ENCODE measurements around the gene DYNLT1.

The DYNLT1 gene

DNA sequence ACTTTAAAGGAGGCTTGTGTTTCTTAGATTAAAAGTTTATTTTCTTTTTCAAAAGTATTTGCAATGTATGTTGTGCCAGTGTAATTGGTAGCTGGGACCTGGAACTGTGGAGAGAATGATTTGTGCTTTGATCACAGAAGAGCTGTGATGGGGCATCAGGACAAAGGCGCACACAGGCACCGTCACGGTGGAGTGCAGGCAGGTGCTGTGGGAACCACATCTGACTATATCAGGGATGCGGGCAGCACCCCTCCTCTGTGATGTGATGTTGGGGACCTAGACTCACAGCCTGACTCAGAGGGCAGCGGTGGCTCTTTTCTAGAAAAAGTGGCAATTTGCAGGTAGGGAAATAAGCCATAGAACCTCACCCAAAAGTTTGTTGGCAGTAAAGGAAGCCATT lies 39.8 kb upstream of the DYNLT1 start:
- H3F3A ChIP-seq (ENCODE audit: low read depth): no peaks in the 10 kb centered on the region
- H3K79me2 ChIP-seq (ENCODE audit: insufficient read depth, low read length): no peaks in the 10 kb centered on the region
- no peaks in the 10 kb centered on the region for H3K9me2 ChIP-seq (replicated peaks; ENCODE audit: low read depth, low read length)
- H3K9ac ChIP-seq (ENCODE audit: low read depth, low read length, poor library complexity, severe bottlenecking): no peak overlapping the region
- H3K4me3 ChIP-seq (ENCODE audit: low read length, poor library complexity, severe bottlenecking): no peak overlapping the region
- no peaks in the 10 kb centered on the region for H3K36me3 ChIP-seq (ENCODE audit: insufficient read depth, low read length)
- H2AFZ ChIP-seq (ENCODE audit: low read length): no peak overlapping the region
- H3K9me3 ChIP-seq (ENCODE audit: insufficient read depth, low read depth, low read length): no peaks in the 10 kb centered on the region
- H3K4me2 ChIP-seq (ENCODE audit: low read depth, low read length, poor library complexity, severe bottlenecking): no peak overlapping the region
- TF ChIP-seq EZH2phosphoT487 (IDR thresholded peaks at IDR 0.05; ENCODE audit: borderline replicate concordance) (no peak), CTCF (conservative IDR thresholded peaks at IDR 0.05; ENCODE audit: low read length) (no peak)
- peaks cover 3% of the 10 kb centered on the region for H3K27me3 ChIP-seq (ENCODE audit: insufficient read depth, low read length, poor library complexity, severe bottlenecking)
- no peaks in the 10 kb centered on the region for H4K20me1 ChIP-seq (ENCODE audit: insufficient read depth, low read length, poor library complexity, severe bottlenecking)
- peaks cover 20% of the 10 kb centered on the region for H3K4me1 ChIP-seq (ENCODE audit: insufficient read depth, low read length, poor library complexity, severe bottlenecking)

- Histone ChIP-seq H3K9ac (ENCODE audit: low read depth, low read length, poor library complexity, severe bottlenecking) (no peak overlapping the region), H3K9me2 (replicated peaks; ENCODE audit: low read depth, low read length) (no peaks in the 10 kb centered on the region), H3F3A (ENCODE audit: low read depth) (no peaks in the 10 kb centered on the region), H3K79me2 (ENCODE audit: insufficient read depth, low read length) (no peaks in the 10 kb centered on the region), H2AFZ (ENCODE audit: low read length) (no peak overlapping the region), H3K4me2 (ENCODE audit: low read depth, low read length, poor library complexity, severe bottlenecking) (no peak overlapping the region), H4K20me1 (ENCODE audit: insufficient read depth, low read length, poor library complexity, severe bottlenecking) (no peaks in the 10 kb centered on the region), H3K9me3 (ENCODE audit: insufficient read depth, low read depth, low read length) (no peaks in the 10 kb centered on the region), H3K4me1 (ENCODE audit: insufficient read depth, low read length, poor library complexity, severe bottlenecking) (no peaks in the 10 kb centered on the region), H3K36me3 (ENCODE audit: insufficient read depth, low read length) (no peaks in the 10 kb centered on the region), H3K4me3 (ENCODE audit: low read length, poor library complexity, severe bottlenecking) (no peak overlapping the region), H3K27me3 (ENCODE audit: insufficient read depth, low read length, poor library complexity, severe bottlenecking) (peaks cover 3% of the 10 kb centered on the region)
- no peak for TF ChIP-seq CTCF (conservative IDR thresholded peaks at IDR 0.05; ENCODE audit: low read length)
- no peak for TF ChIP-seq EZH2phosphoT487 (IDR thresholded peaks at IDR 0.05; ENCODE audit: borderline replicate concordance)
Measured at GRCh38 chr6:158680481-158680880, 35.9 kb upstream of the DYNLT1 start.

- no peaks in the 10 kb centered on the region for H3F3A ChIP-seq (ENCODE audit: low read depth)
- H2AFZ ChIP-seq (ENCODE audit: low read length): no peak overlapping the region
- TF ChIP-seq EZH2phosphoT487 (IDR thresholded peaks at IDR 0.05; ENCODE audit: borderline replicate concordance): no peak
- no peak for TF ChIP-seq CTCF (conservative IDR thresholded peaks at IDR 0.05; ENCODE audit: low read length)
- no peaks in the 10 kb centered on the region for H3K36me3 ChIP-seq (ENCODE audit: insufficient read depth, low read length)
- H3K9me3 ChIP-seq (ENCODE audit: insufficient read depth, low read depth, low read length): no peaks in the 10 kb centered on the region
- H3K4me3 ChIP-seq (ENCODE audit: low read length, poor library complexity, severe bottlenecking): no peak overlapping the region
- no peaks in the 10 kb centered on the region for H3K9me2 ChIP-seq (replicated peaks; ENCODE audit: low read depth, low read length)
- no peaks in the 10 kb centered on the region for H3K79me2 ChIP-seq (ENCODE audit: insufficient read depth, low read length)
- H3K27me3 ChIP-seq (ENCODE audit: insufficient read depth, low read length, poor library complexity, severe bottlenecking): peaks cover 3% of the 10 kb centered on the region
- H3K4me1 ChIP-seq (ENCODE audit: insufficient read depth, low read length, poor library complexity, severe bottlenecking): no peaks in the 10 kb centered on the region
- H4K20me1 ChIP-seq (ENCODE audit: insufficient read depth, low read length, poor library complexity, severe bottlenecking): no peaks in the 10 kb centered on the region
- H3K9ac ChIP-seq (ENCODE audit: low read depth, low read length, poor library complexity, severe bottlenecking): no peak overlapping the region
- H3K4me2 ChIP-seq (ENCODE audit: low read depth, low read length, poor library complexity, severe bottlenecking): no peak overlapping the region
Measured at GRCh38 chr6:158680015-158680414, 35.5 kb upstream of the DYNLT1 start.

Measured in Loucy (cell line).